GM10248 (cell line): ENCODE measurements around the gene SHISA4.

Source experiments
- CTCF ChIA-PET: fragments of 300-600 bp; sonication (Branson Sonifier 250); formaldehyde crosslinking; extraction: SDS; loops from one replicate; lab custom pipeline; 2021; ENCODE audit warnings: antibody characterized with exemption; lab: Yijun Ruan, JAX
- POLR2A ChIA-PET: fragments of 350-650 bp; sonication (Branson Sonifier 250); formaldehyde crosslinking; extraction: SDS; loops from one replicate; lab custom pipeline; 2020; ENCODE audit warnings: antibody characterized with exemption; lab: Yijun Ruan, JAX
- DNase-seq: peaks from one replicate; pipeline ENCODE4 v3.0.0; 2012; ENCODE audit errors: extremely low spot score
- TF ChIP-seq, protein P1 (sequence below): IDR thresholded peaks from 2 replicates; pipeline ENCODE4 v1.5.1; 2012; ENCODE audit warnings: mild to moderate bottlenecking, low read depth; ENCODE audit errors: extremely low read depth, missing control alignments, control extremely low read depth

Gene SHISA4

DNA sequence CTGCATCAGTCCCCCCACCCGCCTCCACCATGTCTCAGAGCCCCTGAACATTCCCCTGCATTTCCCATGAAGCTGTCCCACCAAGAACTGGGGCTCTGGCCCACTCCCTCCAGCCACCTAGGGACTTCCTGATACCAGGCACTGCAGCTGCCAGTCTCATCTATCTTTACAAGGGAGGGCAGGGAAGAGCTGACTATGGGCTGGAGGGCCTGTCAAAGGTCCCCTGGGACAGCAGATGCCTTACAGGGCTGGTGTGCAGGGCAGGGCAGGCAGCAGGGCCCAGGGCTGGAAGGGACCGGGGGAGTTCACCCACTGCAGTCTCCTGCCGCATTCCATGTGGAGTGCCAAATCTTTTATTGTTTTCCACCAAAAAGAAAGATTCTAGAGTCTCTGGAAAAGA is 17.6 kb downstream of the SHISA4 start:
- CTCF ChIA-PET = interaction anchor here (1.0 to 9.0 kb wide), 5 partner anchors 9 to 77 kb away, joined by 3 to 65 read pairs (median 3); partner anchors contain the start of genes IPO9 and TIMM17A
- TF ChIP-seq, protein P1, sequence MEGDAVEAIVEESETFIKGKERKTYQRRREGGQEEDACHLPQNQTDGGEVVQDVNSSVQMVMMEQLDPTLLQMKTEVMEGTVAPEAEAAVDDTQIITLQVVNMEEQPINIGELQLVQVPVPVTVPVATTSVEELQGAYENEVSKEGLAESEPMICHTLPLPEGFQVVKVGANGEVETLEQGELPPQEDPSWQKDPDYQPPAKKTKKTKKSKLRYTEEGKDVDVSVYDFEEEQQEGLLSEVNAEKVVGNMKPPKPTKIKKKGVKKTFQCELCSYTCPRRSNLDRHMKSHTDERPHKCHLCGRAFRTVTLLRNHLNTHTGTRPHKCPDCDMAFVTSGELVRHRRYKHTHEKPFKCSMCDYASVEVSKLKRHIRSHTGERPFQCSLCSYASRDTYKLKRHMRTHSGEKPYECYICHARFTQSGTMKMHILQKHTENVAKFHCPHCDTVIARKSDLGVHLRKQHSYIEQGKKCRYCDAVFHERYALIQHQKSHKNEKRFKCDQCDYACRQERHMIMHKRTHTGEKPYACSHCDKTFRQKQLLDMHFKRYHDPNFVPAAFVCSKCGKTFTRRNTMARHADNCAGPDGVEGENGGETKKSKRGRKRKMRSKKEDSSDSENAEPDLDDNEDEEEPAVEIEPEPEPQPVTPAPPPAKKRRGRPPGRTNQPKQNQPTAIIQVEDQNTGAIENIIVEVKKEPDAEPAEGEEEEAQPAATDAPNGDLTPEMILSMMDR = no peak
- no peak for DNase-seq
- POLR2A ChIA-PET = no interaction called here

GRCh38 chr1:201907621-201908020 is 18.9 kb downstream of the SHISA4 start:
- ChIA-PET CTCF (interaction anchor here (1.7 to 9.0 kb wide), 3 partner anchors 10 to 47 kb away, joined by 3 to 65 read pairs (median 5); partner anchors contain the start of gene TIMM17A), POLR2A (no interaction called here)
- no peak for DNase-seq
- TF ChIP-seq, protein P1 = no peak

DNA sequence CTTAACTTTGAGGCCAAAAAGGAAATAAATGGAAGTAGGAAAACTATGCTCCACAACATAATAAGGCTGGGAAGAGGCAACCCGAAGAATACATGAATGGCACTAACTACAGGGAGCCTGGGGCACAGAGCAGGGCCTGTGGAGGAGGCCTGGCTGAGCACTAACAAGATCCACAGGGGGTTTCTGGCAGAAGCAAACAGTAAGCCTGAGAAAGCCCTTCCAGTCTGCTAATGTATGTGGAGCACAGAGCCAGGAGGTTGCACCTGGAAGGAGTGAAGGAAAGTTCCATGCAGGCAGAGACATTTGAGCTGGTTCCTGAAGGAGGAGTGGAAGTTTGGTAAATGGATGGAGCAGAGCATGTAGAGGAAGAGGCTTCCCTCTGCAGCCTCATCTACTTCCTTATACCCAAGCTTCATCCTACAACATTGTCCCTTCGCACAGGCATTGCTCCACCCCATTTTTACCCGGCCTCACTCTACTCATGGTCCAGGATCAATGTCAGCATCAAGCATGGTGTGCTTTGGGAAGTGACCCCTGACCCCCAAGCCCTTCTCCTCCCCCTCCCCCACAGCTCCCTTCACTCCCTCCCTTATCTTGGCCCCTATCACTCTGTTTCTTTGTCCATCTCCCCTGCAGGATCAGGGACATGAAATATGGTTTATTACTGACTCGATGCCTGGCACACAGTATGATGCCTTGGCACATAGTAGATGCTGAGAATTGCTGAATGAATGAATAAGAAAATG is 23.3 kb downstream of the SHISA4 start:
- DNase-seq = no peak
- CTCF ChIA-PET = interaction anchor here (4.7 kb wide), 1 partner anchor 16 kb away, joined by 31 read pairs; no protein-coding TSS in a partner anchor
- TF ChIP-seq, protein P1 = no peak
- POLR2A ChIA-PET = no interaction called here

- POLR2A ChIA-PET = no interaction called here
- DNase-seq = no peak
- TF ChIP-seq, protein P1 = no peak
- CTCF ChIA-PET = interaction anchor here (1.2 to 4.7 kb wide), 3 partner anchors 16 to 29 kb away, joined by 3 to 31 read pairs (median 3); no protein-coding TSS in a partner anchor
Measured at GRCh38 chr1:201912832-201913231, 24.1 kb downstream of the SHISA4 start.

- CTCF ChIA-PET = interaction anchor here (0.9 to 4.7 kb wide), 3 partner anchors 19 to 93 kb away, joined by 3 to 31 read pairs (median 3); no protein-coding TSS in a partner anchor
- TF ChIP-seq, protein P1 = no peak
- POLR2A ChIA-PET = no interaction called here
- DNase-seq = no peak
Measured at GRCh38 chr1:201914456-201915235, 25.9 kb downstream of the SHISA4 start.

DNA sequence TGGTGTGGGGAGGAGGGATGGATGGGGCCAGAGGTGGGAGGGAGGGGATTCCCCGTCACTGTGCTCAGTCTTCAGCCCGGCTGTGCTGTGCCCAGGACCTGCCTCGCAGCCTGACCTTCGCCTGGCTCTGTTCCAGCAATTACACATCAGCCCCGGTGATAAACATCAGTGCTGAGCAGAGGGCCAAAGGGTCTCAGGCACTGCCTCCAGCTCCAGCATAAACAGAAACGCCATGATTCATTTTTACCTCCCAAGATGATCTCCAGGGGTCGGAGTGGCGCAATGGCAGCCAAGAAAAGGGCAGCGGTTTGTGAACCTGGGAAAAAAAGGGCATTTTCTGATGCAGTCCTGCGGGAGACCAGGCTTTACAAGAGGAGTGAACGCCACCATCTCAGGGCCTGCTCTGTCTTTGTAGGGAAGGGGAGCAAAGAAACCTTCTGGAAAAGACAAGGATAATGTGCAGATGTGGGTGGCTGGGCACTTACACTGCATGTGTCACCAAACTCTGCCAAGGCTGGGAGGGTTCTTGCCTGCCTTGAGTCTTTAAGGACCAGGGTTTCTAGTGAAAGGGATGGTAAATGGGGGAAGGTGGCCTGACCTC is 28.1 kb downstream of the SHISA4 start:
- TF ChIP-seq, protein P1 = no peak
- CTCF ChIA-PET = interaction anchor here (1.8 kb wide), 1 partner anchor 21 kb away, joined by 7 read pairs; no protein-coding TSS in a partner anchor
- POLR2A ChIA-PET = no interaction called here
- no peak for DNase-seq
